Left colon (tissue), 2 donors: ENCODE measurements around the gene PNMT. TPM values are rescaled to one million over a fixed set of nuclear protein-coding genes. Genes with fewer than 3 reads are reported as not detected.
"Not testable (repeated sequence)": the region's sequence is repeated elsewhere in the genome, so short reads cannot be mapped to it uniquely, and the experiment has no call there.

ENCODE experiments used
- ATAC-seq: fragments of 200-7000 bp; cut with Tn5 transposase; one replicate; pipeline ENCODE4 v1.9.1; 2020; ENCODE audit warnings: mild to moderate bottlenecking, moderate library complexity
- DNase-seq, 2 donors: peaks; one replicate each; pipeline ENCODE4 v3.0.0-alpha.2; 2020
- intact Hi-C, 2 donors: fragments of 100-400 bp; cut with DNase I in 1 of 2; cut with micrococcal nuclease in 1 of 2; formaldehyde crosslinking; loops; one replicate each; pipeline versions ENCODE4 v1.11.2 to v1.14.0; 2022; cut with DNase I, micrococcal nuclease
- total RNA-seq, 2 donors: library from RNA; stranded (reverse); fragmentation: NEBNext Ultra II Directional; extraction: Animal tissue kit (Norgen Biotek cat#: 25700); gene quantifications; one replicate each; pipeline ENCODE4 v1.2.1, GENCODE V29; 2021
- donor health status: DM: no; HTN: no; CAD: no.
- donor health status: DM: yes; HTN: yes; CAD: no.

Gene PNMT
- total RNA-seq, 2 donors from 2014 or later = 0.73 to 1.0 TPM

GRCh38 chr17:39677072-39677471 is 8.8 kb downstream of the PNMT start:
- intact Hi-C loops = no loop called here
- DNase-seq (no peak), ATAC-seq (no peak)

GRCh38 chr17:39677542-39678339 is 9.5 kb downstream of the PNMT start:
- no peak for DNase-seq
- intact Hi-C loops = no loop called here
- ATAC-seq = no peak

GRCh38 chr17:39678340-39679116 is 10.3 kb downstream of the PNMT start:
- intact Hi-C loops = no loop called here
- ATAC-seq = peak; percentile 73
- peak; percentile 91 to 94 for DNase-seq

GRCh38 chr17:39679521-39680192 is 11.4 kb downstream of the PNMT start:
- DNase-seq (no peak), ATAC-seq (peak; percentile 49)
- intact Hi-C loops = no loop called here

GRCh38 chr17:39683295-39683939 is 15.2 kb downstream of the PNMT start:
- no peak for DNase-seq
- intact Hi-C loops = no loop called here
- no peak for ATAC-seq

- intact Hi-C loops = no loop called here
- no peak for DNase-seq
- ATAC-seq = no peak
Measured at GRCh38 chr17:39684369-39685192, 16.3 kb downstream of the PNMT start.

GRCh38 chr17:39687101-39687545 is 18.9 kb downstream of the PNMT start:
- ATAC-seq (peak; percentile 41), DNase-seq (no peak)
- intact Hi-C loops = no loop called here

GRCh38 chr17:39687546-39688474 is 19.6 kb downstream of the PNMT start, which contains the start of gene PGAP3:
Gene PGAP3 (minus strand): TSS chr17:39688057. CDS start chr17:39688014, 43 bp downstream.
- intact Hi-C loops = no loop called here
- DNase-seq (peak; percentile 87 to 94), ATAC-seq (peak; percentile 90)

- ATAC-seq = peak; percentile 32
- intact Hi-C loops = no loop called here
Measured at GRCh38 chr17:39688475-39688835, 20.2 kb downstream of the PNMT start.

GRCh38 chr17:39688945-39689344 is 20.7 kb downstream of the PNMT start:
- DNase-seq (no peak), ATAC-seq (no peak)
- intact Hi-C loops = no loop called here

More at GRCh38 chr17:39688475-39688835, 20.2 kb downstream of the PNMT start:
- DNase-seq = no peak

GRCh38 chr17:39694593-39694992 is 26.3 kb downstream of the PNMT start:
- ATAC-seq (no peak), DNase-seq (no peak)
- intact Hi-C loops = no loop called here

GRCh38 chr17:39695089-39695474 is 26.8 kb downstream of the PNMT start:
- DNase-seq = no peak
- intact Hi-C loops = no loop called here
- no peak for ATAC-seq

- no peak for ATAC-seq
- intact Hi-C loops = no loop called here
Measured at GRCh38 chr17:39696731-39697130, 28.5 kb downstream of the PNMT start.

GRCh38 chr17:39697961-39698360 is 29.7 kb downstream of the PNMT start:
- ATAC-seq (no peak), DNase-seq (no peak)
- intact Hi-C loops = no loop called here

More at GRCh38 chr17:39696731-39697130, 28.5 kb downstream of the PNMT start:
- DNase-seq = no peak

GRCh38 chr17:39699157-39699817 is 31.0 kb downstream of the PNMT start:
- intact Hi-C loops, DNase-seq, ATAC-seq: not testable (repeated sequence)

GRCh38 chr17:39699818-39700147 is 31.5 kb downstream of the PNMT start, which contains the start of gene ERBB2:
Gene ERBB2 (plus strand): TSS chr17:39700064. CDS start chr17:39700239, 175 bp downstream.
- DNase-seq (peak; percentile 81 to 88), ATAC-seq (peak; percentile 72)
- intact Hi-C loops = no loop called here
